Measurements from ENCODE around the gene FCRLA.

GRCh38 chr1:161678500-161678899 lies 28.5 kb upstream of the FCRLA start:
- TF ChIP-seq, protein P1, sequence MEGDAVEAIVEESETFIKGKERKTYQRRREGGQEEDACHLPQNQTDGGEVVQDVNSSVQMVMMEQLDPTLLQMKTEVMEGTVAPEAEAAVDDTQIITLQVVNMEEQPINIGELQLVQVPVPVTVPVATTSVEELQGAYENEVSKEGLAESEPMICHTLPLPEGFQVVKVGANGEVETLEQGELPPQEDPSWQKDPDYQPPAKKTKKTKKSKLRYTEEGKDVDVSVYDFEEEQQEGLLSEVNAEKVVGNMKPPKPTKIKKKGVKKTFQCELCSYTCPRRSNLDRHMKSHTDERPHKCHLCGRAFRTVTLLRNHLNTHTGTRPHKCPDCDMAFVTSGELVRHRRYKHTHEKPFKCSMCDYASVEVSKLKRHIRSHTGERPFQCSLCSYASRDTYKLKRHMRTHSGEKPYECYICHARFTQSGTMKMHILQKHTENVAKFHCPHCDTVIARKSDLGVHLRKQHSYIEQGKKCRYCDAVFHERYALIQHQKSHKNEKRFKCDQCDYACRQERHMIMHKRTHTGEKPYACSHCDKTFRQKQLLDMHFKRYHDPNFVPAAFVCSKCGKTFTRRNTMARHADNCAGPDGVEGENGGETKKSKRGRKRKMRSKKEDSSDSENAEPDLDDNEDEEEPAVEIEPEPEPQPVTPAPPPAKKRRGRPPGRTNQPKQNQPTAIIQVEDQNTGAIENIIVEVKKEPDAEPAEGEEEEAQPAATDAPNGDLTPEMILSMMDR (conservative IDR thresholded peaks at IDR 0.05): no peak
- TF ChIP-seq EZH2 (IDR thresholded peaks at IDR 0.05; ENCODE audit: low read depth): no peak

Data from PC-9 (cell line).